ENCODE measurements around the gene CEP20. TPM values are rescaled to one million over a fixed set of nuclear protein-coding genes. Genes with fewer than 3 reads are reported as not detected.

CEP20 gene
- total RNA-seq, 1 donor = 48.9 TPM

DNA sequence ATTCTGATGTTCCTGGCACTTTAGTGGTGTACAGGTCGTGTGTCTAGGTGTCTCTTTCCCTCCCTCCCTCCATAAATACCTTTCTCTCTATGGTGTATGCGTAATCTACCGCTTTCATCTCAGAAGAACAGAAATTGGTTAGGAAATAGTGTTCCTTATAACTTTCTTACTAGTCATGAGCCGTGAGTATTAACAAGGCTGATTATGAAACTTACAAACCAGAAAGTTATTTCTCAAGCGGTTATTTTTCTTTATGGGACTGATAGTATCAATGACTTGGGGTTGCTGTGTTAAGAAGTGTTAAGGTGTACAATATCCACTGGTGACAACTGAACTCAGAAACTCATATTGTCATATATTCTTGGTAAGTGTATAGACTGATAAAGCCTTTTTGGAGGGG, 18.4 kb downstream of the CEP20 start:
- no peak for DNase-seq (ENCODE audit: insufficient read length, low spot score, missing footprints)
- Histone ChIP-seq H3K27ac (ENCODE audit: low read depth, low read length) (no peak overlapping the region), H3K4me3 (ENCODE audit: insufficient read depth, low read length) (no peak overlapping the region), H3K36me3 (ENCODE audit: insufficient read depth, low read length) (peaks cover 24% of the 10 kb centered on the region), H3K4me1 (ENCODE audit: insufficient read depth, low read length) (peaks cover 11% of the 10 kb centered on the region), H3K9me3 (ENCODE audit: low read depth, low read length) (no peaks in the 10 kb centered on the region), H3K27me3 (ENCODE audit: insufficient read depth, low read length) (no peaks in the 10 kb centered on the region), H2AFZ (ENCODE audit: low read length) (no peak overlapping the region), H3K4me2 (ENCODE audit: insufficient read depth, low read length) (no peak overlapping the region), H3K79me2 (ENCODE audit: insufficient read depth, low read length) (peaks cover 2% of the 10 kb centered on the region), H4K20me1 (ENCODE audit: insufficient read depth, low read length) (no peaks in the 10 kb centered on the region)
- TF ChIP-seq, protein P1, sequence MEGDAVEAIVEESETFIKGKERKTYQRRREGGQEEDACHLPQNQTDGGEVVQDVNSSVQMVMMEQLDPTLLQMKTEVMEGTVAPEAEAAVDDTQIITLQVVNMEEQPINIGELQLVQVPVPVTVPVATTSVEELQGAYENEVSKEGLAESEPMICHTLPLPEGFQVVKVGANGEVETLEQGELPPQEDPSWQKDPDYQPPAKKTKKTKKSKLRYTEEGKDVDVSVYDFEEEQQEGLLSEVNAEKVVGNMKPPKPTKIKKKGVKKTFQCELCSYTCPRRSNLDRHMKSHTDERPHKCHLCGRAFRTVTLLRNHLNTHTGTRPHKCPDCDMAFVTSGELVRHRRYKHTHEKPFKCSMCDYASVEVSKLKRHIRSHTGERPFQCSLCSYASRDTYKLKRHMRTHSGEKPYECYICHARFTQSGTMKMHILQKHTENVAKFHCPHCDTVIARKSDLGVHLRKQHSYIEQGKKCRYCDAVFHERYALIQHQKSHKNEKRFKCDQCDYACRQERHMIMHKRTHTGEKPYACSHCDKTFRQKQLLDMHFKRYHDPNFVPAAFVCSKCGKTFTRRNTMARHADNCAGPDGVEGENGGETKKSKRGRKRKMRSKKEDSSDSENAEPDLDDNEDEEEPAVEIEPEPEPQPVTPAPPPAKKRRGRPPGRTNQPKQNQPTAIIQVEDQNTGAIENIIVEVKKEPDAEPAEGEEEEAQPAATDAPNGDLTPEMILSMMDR (IDR thresholded peaks at IDR 0.05; ENCODE audit: extremely low read depth, low read depth, low read length) = no peak

DNA sequence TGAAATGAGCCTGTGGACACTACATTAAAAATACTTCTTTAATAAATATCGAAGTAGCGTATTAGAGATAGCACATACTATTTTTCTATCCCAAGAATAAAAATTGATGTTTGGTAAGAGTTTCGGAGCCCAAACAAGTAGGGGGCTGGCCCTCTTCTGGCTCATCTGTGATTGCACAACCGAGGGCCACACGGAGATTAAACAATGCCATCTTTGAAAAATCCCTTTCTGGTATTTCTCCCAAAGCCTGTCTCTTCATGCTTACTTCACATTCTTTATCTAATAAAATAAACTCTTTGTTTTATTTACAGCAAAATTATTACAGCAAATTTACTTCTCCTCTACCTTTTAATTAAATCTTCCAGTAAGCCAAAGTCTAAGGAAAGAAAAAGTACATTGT, 22.0 kb downstream of the CEP20 start:
- Histone ChIP-seq H3K36me3 (ENCODE audit: insufficient read depth, low read length) (peaks cover 21% of the 10 kb centered on the region), H2AFZ (ENCODE audit: low read length) (no peak overlapping the region), H3K9me3 (ENCODE audit: low read depth, low read length) (no peaks in the 10 kb centered on the region), H4K20me1 (ENCODE audit: insufficient read depth, low read length) (no peaks in the 10 kb centered on the region), H3K27ac (ENCODE audit: low read depth, low read length) (no peak overlapping the region), H3K4me1 (ENCODE audit: insufficient read depth, low read length) (peaks cover 9% of the 10 kb centered on the region), H3K4me3 (ENCODE audit: insufficient read depth, low read length) (no peak overlapping the region), H3K4me2 (ENCODE audit: insufficient read depth, low read length) (no peak overlapping the region), H3K79me2 (ENCODE audit: insufficient read depth, low read length) (no peaks in the 10 kb centered on the region), H3K27me3 (ENCODE audit: insufficient read depth, low read length) (no peaks in the 10 kb centered on the region)
- TF ChIP-seq, protein P1 (IDR thresholded peaks at IDR 0.05; ENCODE audit: extremely low read depth, low read depth, low read length) = no peak
- DNase-seq (ENCODE audit: insufficient read length, low spot score, missing footprints) = no peak

- Histone ChIP-seq H2AFZ (ENCODE audit: low read length) (no peak overlapping the region), H3K4me2 (ENCODE audit: insufficient read depth, low read length) (no peak overlapping the region), H3K9me3 (ENCODE audit: low read depth, low read length) (no peaks in the 10 kb centered on the region), H3K27ac (ENCODE audit: low read depth, low read length) (no peak overlapping the region), H3K79me2 (ENCODE audit: insufficient read depth, low read length) (no peaks in the 10 kb centered on the region), H3K36me3 (ENCODE audit: insufficient read depth, low read length) (peaks cover 21% of the 10 kb centered on the region), H3K27me3 (ENCODE audit: insufficient read depth, low read length) (no peaks in the 10 kb centered on the region), H4K20me1 (ENCODE audit: insufficient read depth, low read length) (no peaks in the 10 kb centered on the region), H3K4me1 (ENCODE audit: insufficient read depth, low read length) (peaks cover 9% of the 10 kb centered on the region), H3K4me3 (ENCODE audit: insufficient read depth, low read length) (no peak overlapping the region)
- TF ChIP-seq, protein P1 (IDR thresholded peaks at IDR 0.05; ENCODE audit: extremely low read depth, low read depth, low read length) = no peak
- DNase-seq (ENCODE audit: insufficient read length, low spot score, missing footprints) = peak; percentile 42
Measured at GRCh38 chr16:15865742-15866141, 22.7 kb downstream of the CEP20 start.

DNA sequence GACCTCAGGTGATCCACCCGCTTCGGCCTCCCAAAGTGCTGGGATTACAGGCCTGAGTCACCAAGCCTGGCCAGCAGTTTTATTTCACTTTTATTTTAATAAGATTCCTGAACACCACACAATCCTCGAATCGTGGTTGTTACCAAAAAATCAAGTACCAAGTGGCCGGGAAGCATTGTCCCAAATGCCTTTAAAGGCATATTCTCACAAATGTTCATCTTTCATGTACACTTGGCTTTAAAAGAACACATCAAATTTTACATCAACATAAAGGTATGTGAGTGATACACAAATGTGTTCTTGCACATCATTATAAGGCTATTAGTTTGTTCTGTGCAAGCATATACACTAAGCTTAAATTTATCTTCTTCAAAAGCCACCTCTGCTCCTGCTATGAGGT, 23.5 kb downstream of the CEP20 start:
- Histone ChIP-seq H3K9me3 (ENCODE audit: low read depth, low read length) (no peaks in the 10 kb centered on the region), H2AFZ (ENCODE audit: low read length) (no peak overlapping the region), H3K36me3 (ENCODE audit: insufficient read depth, low read length) (peaks cover 18% of the 10 kb centered on the region), H3K79me2 (ENCODE audit: insufficient read depth, low read length) (no peaks in the 10 kb centered on the region), H3K4me1 (ENCODE audit: insufficient read depth, low read length) (peaks cover 9% of the 10 kb centered on the region), H3K27ac (ENCODE audit: low read depth, low read length) (no peak overlapping the region), H4K20me1 (ENCODE audit: insufficient read depth, low read length) (no peaks in the 10 kb centered on the region), H3K4me3 (ENCODE audit: insufficient read depth, low read length) (no peak overlapping the region), H3K4me2 (ENCODE audit: insufficient read depth, low read length) (no peak overlapping the region), H3K27me3 (ENCODE audit: insufficient read depth, low read length) (no peaks in the 10 kb centered on the region)
- TF ChIP-seq, protein P1 (IDR thresholded peaks at IDR 0.05; ENCODE audit: extremely low read depth, low read depth, low read length) = no peak
- peak; percentile 30 for DNase-seq (ENCODE audit: insufficient read length, low spot score, missing footprints)
